ENCODE results near the gene ANO1.

ANO1 gene

GRCh38 chr11:70185348-70186055 lies 107.4 kb downstream of the ANO1 start:
- Histone ChIP-seq H4K20me1 (no peaks in the 10 kb centered on the region), H3K4me3 (no peak overlapping the region), H3K4me2 (peak overlapping the region; percentile 83), H3K9me3 (no peaks in the 10 kb centered on the region), H3K27me3 (no peaks in the 10 kb centered on the region), H3K36me3 (no peaks in the 10 kb centered on the region), H3K27ac (peak overlapping the region; percentile 45; the same call in 1 of the 2 replicates), H3K4me1 (peaks cover 47% of the 10 kb centered on the region), H3K9ac (no peak overlapping the region; the same call in 1 of the 2 replicates)
- TF ChIP-seq Cebpa-rat (IDR thresholded peaks at IDR 0.05) = no peak

- no peak for TF ChIP-seq Cebpa-rat (IDR thresholded peaks at IDR 0.05)
These were observed 108.3 kb downstream of the ANO1 start for GRCh38 chr11:70186420-70186819.

GRCh38 chr11:70186936-70187335 lies 108.8 kb downstream of the ANO1 start:
- Histone ChIP-seq H3K27ac (peak overlapping the region; percentile 44; the same call in 1 of the 2 replicates), H3K4me3 (no peak overlapping the region), H3K4me2 (peak overlapping the region; percentile 83), H3K27me3 (no peaks in the 10 kb centered on the region), H3K4me1 (peaks cover 56% of the 10 kb centered on the region), H3K9ac (0 out of 2 replicates have a peak overlapping the region, but pooled peaks have one; percentile 12), H3K36me3 (no peaks in the 10 kb centered on the region), H4K20me1 (no peaks in the 10 kb centered on the region), H3K9me3 (no peaks in the 10 kb centered on the region)
- no peak for TF ChIP-seq Cebpa-rat (IDR thresholded peaks at IDR 0.05)

More at GRCh38 chr11:70186420-70186819, 108.3 kb downstream of the ANO1 start:
- Histone ChIP-seq H3K27me3 (no peaks in the 10 kb centered on the region), H4K20me1 (no peaks in the 10 kb centered on the region), H3K36me3 (no peaks in the 10 kb centered on the region), H3K9me3 (no peaks in the 10 kb centered on the region), H3K4me2 (peak overlapping the region; percentile 83), H3K4me3 (no peak overlapping the region), H3K27ac (peak overlapping the region; percentile 44; the same call in 1 of the 2 replicates), H3K4me1 (peaks cover 50% of the 10 kb centered on the region), H3K9ac (0 out of 2 replicates have a peak overlapping the region, but pooled peaks have one; percentile 12)

GRCh38 chr11:70187771-70188170 lies 109.7 kb downstream of the ANO1 start:
- TF ChIP-seq Cebpa-rat (IDR thresholded peaks at IDR 0.05) = no peak
- Histone ChIP-seq H4K20me1 (no peaks in the 10 kb centered on the region), H3K4me2 (no peak overlapping the region), H3K9ac (no peak overlapping the region), H3K27me3 (no peaks in the 10 kb centered on the region), H3K4me3 (no peak overlapping the region), H3K4me1 (peaks cover 62% of the 10 kb centered on the region), H3K36me3 (no peaks in the 10 kb centered on the region), H3K9me3 (no peaks in the 10 kb centered on the region), H3K27ac (no peak overlapping the region)

GRCh38 chr11:70189622-70190021 lies 111.5 kb downstream of the ANO1 start:
- Histone ChIP-seq H3K4me2 (no peak overlapping the region), H3K36me3 (no peaks in the 10 kb centered on the region), H3K27me3 (no peaks in the 10 kb centered on the region), H3K9ac (no peak overlapping the region), H3K27ac (no peak overlapping the region), H3K4me3 (no peak overlapping the region), H3K9me3 (no peaks in the 10 kb centered on the region), H3K4me1 (peaks cover 50% of the 10 kb centered on the region), H4K20me1 (no peaks in the 10 kb centered on the region)
- TF ChIP-seq Cebpa-rat (IDR thresholded peaks at IDR 0.05) = no peak

- no peak overlapping the region for H3K4me3 ChIP-seq
- no peak for TF ChIP-seq Cebpa-rat (IDR thresholded peaks at IDR 0.05)
- no peaks in the 10 kb centered on the region for H3K27me3 ChIP-seq
- H3K9me3 ChIP-seq = no peaks in the 10 kb centered on the region
- H3K9ac ChIP-seq = no peak overlapping the region
- no peaks in the 10 kb centered on the region for H4K20me1 ChIP-seq
- peaks cover 30% of the 10 kb centered on the region for H3K4me1 ChIP-seq
- no peak overlapping the region for H3K27ac ChIP-seq
- peak overlapping the region; percentile 34 for H3K4me2 ChIP-seq
- no peaks in the 10 kb centered on the region for H3K36me3 ChIP-seq
These were observed 113.5 kb downstream of the ANO1 start for GRCh38 chr11:70191495-70192140.

- Histone ChIP-seq H3K36me3 (no peaks in the 10 kb centered on the region), H3K4me3 (no peak overlapping the region), H3K9me3 (no peaks in the 10 kb centered on the region), H3K9ac (no peak overlapping the region), H3K4me2 (peak overlapping the region; percentile 45), H4K20me1 (no peaks in the 10 kb centered on the region), H3K27me3 (no peaks in the 10 kb centered on the region), H3K27ac (no peak overlapping the region), H3K4me1 (peaks cover 21% of the 10 kb centered on the region)
- no peak for TF ChIP-seq Cebpa-rat (IDR thresholded peaks at IDR 0.05)
These were observed 114.7 kb downstream of the ANO1 start for GRCh38 chr11:70192666-70193410.

GRCh38 chr11:70193411-70194292 lies 115.5 kb downstream of the ANO1 start:
- Histone ChIP-seq H3K4me3 (no peak overlapping the region), H3K27ac (no peak overlapping the region), H4K20me1 (no peaks in the 10 kb centered on the region), H3K9me3 (no peaks in the 10 kb centered on the region), H3K9ac (no peak overlapping the region), H3K36me3 (no peaks in the 10 kb centered on the region), H3K27me3 (no peaks in the 10 kb centered on the region), H3K4me2 (no peak overlapping the region), H3K4me1 (peaks cover 21% of the 10 kb centered on the region)
- TF ChIP-seq Cebpa-rat (IDR thresholded peaks at IDR 0.05) = no peak
